Liver (tissue), 3 donors: ENCODE measurements around the gene MRPS14.

ENCODE experiments used
- ATF3 ChIP-seq: IDR thresholded peaks from 2 replicates; pipeline ENCODE4 v1.6.1; 2016; ENCODE audit warnings: antibody characterized with exemption
- CTCF ChIP-seq: fragments of 150-350 bp; IDR thresholded peaks from 2 replicates; pipeline ENCODE4 v1.5.1; 2017; ENCODE audit warnings: improper control_type of control experiment, low read depth, low read length; ENCODE audit not compliant: missing input control
- EGR1 ChIP-seq, 2 donors: IDR thresholded peaks; 2 replicates each; pipeline ENCODE4 v1.6.1; 2016 to 2018; ENCODE audit warnings: antibody characterized with exemption in 2 of 2, low read depth in 2 of 2
- FOXA1 ChIP-seq: IDR thresholded peaks from 2 replicates; pipeline ENCODE4 v1.6.1; 2016; ENCODE audit warnings: antibody characterized with exemption
- HNF4G ChIP-seq: IDR thresholded peaks from 2 replicates; pipeline ENCODE4 v1.6.1; 2016; ENCODE audit warnings: antibody characterized with exemption
- JUND ChIP-seq, 2 donors: IDR thresholded peaks; 2 replicates each; pipeline ENCODE4 v1.6.1; 2016; ENCODE audit warnings: antibody characterized with exemption in 2 of 2
- RAD21 ChIP-seq, 2 donors: IDR thresholded peaks; 2 replicates each; pipeline ENCODE4 v1.6.1; 2016; ENCODE audit warnings: antibody characterized with exemption in 2 of 2, mild to moderate bottlenecking in 2 of 2
- REST ChIP-seq: IDR thresholded peaks from 2 replicates; pipeline ENCODE4 v1.6.1; 2016; ENCODE audit warnings: antibody characterized with exemption, mild to moderate bottlenecking
- SP1 ChIP-seq: IDR thresholded peaks from 2 replicates; pipeline ENCODE4 v1.6.1; 2018; ENCODE audit warnings: antibody characterized with exemption, mild to moderate bottlenecking
- YY1 ChIP-seq: IDR thresholded peaks from 2 replicates; pipeline ENCODE4 v1.6.1; 2016; ENCODE audit warnings: antibody characterized with exemption, mild to moderate bottlenecking
- ZBTB33 ChIP-seq: IDR thresholded peaks from 2 replicates; pipeline ENCODE4 v1.6.1; 2016; ENCODE audit warnings: antibody characterized with exemption
- donor health status: healthy.
- donor health status: healthy.

- TF ChIP-seq CTCF (no peak), SP1 (no peak), FOXA1 (no peak), ATF3 (no peak), RAD21 (IDR thresholded peaks at IDR 0.05) (peak; percentile 15 to 16), ZBTB33 (no peak), REST (no peak), HNF4G (no peak), EGR1 (IDR thresholded peaks at IDR 0.05; ENCODE audit: low read depth in 2 of 2) (no peak), YY1 (no peak), JUND (IDR thresholded peaks at IDR 0.05) (no peak)
Measured at GRCh38 chr1:174964972-174965361, 58.3 kb downstream of the MRPS14 start.
